Glomerular visceral epithelial cell (primary cell): ENCODE data around the gene EEF1AKMT3.
"Not testable (repeated sequence)": the region's sequence is repeated elsewhere in the genome, so short reads cannot be mapped to it uniquely, and the experiment has no call there.

Experiments
- DNase-seq: peaks from one replicate; pipeline ENCODE4 v3.0.0-alpha.2; 2016; ENCODE audit errors: extremely low spot score

EEF1AKMT3 gene

DNA sequence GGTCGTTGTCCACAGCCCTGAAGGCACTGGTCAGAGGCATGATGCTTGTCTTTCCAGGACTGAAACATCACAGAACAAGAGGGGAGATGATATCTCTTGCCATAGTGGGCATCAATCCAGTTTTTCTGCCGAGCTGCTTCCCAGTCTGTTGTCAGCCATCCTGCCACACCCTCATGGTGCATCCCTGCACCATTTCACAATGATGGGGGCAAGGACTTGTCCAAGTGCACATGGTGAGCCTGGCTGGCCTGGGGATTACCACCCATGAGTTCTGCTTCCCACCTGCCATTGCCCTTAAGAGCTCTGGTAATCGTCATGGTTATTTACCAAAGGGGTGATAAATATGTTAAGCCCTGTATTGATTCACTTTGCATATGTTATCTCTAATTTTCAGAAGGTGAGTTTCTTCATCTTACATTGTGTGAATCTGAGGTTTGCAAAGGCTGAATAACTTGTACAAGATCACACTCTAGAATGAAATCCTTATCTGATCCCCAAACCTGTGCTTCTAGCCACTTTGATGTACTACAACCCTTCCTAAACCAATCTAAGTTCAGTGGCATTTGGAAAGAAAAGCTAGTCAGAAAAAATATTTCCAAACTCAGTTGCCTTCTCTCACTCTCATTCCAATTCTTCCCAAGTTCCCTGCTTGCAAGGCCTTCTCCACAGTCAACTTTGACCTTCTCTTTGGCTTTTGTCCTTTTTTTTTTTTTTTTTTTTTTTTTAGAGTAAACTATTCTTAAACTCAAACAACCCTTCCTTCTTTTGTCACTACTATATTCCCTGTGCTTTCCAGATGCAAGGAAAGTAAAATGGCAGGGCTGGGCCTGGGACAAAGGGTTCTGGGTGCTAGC is 43.8 kb downstream of the EEF1AKMT3 start:
- DNase-seq = no peak

DNA sequence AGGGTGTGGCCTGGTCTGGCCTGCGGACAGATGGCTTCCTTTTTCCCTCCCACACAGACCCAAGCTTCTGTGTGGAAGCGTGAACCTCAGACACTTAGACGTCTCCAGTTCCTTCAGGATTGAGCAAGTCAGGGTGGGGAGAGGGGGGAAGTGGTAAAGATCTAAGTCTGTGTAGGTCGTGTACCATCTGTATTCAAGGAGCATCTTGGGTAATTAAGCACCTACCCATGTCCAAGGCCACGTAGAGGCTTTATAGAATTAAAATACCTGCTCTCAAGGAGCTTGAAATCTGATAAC is 44.4 kb downstream of the EEF1AKMT3 start:
- DNase-seq = no peak

DNA sequence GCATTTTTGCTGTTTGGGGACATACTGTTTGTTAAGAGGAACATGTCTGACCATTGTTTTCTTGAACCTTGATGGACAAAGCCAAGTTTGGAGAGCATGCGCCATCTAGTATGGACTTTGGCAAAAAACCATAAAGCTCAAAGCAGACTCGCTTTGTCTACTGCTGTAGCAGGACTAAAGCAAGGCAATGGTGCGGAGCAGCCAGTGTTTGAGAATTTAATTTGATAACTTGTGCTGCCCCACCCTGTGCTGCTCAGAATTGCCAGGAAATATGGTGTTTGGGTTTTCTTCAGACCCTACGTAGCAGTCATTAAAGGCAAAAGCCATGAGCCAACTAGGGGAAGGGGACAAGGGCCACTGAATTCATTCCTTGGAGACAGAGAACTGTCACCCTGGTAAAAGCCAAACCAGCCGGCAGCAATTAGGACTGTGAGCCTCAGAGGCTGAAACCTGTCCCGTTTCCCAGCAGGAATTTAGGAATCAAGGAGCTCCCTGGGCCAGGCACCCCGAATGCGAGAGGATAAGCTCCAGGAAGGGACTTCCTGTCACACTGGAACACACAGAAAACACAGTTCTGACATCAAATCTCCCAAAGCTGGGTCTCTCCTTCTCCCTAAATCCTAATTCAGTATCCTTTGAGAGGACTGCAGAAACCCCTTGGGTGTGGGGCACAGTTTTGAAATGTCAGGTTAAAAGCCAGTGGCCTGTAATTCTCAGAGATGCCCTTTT is 45.0 kb downstream of the EEF1AKMT3 start:
- DNase-seq = no peak

DNA sequence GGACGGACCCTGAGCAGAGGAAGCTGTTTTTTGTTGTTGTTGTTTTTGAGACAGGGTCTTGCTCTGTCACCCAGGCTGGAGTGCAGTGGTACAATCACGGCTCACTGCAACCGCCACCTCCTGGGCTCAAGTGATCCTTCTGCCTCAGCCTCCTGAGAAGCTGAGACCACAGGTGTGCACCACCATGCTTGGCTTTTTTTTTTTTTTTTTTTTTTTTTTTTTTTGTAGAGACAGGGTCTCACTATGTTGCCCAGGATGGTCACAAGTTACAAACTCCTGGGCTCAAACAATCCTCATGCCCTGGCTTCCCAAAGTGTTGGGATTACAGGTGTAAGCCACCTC is 45.5 kb downstream of the EEF1AKMT3 start:
- DNase-seq = not testable (repeated sequence)

DNA sequence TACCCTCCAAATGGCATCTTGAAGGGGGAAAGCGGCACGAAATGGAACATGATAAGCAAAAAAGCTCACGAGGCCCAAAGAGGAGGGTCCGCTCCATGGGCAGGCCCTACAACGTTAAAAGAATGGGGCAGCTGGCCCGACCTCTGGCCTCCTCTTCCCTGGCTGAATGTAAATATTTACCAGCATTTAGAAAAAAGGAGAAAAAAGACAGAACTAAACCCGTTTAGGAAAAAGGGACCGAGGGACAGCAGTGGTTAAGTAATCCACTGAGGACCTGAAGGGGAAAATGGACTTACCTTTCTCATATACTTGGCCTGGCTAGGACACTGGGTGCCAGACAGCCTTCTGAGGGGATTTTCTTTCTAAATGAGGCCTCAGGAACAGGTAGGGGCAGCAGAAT is 47.7 kb downstream of the EEF1AKMT3 start:
- not testable (repeated sequence) for DNase-seq

DNA sequence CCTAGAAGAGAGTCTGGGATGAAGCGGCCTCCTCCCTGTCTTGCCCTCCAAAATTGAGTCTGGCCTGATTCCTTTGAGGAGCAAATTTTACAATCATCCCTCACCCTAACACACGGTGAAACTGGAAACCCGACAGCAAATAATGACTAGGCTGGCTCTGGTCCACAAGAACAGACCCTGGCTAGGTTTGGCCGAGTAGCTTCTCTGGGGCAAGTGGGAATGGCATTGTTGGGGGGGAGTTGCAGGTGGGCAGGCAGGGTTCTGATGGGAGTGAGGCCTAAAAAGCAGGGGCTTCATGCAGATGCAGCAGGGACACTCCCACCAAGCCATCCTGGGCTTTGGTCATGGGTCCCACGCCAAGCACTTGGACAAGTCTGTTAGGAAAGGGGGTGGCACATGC is 48.6 kb downstream of the EEF1AKMT3 start:
- not testable (repeated sequence) for DNase-seq

DNA sequence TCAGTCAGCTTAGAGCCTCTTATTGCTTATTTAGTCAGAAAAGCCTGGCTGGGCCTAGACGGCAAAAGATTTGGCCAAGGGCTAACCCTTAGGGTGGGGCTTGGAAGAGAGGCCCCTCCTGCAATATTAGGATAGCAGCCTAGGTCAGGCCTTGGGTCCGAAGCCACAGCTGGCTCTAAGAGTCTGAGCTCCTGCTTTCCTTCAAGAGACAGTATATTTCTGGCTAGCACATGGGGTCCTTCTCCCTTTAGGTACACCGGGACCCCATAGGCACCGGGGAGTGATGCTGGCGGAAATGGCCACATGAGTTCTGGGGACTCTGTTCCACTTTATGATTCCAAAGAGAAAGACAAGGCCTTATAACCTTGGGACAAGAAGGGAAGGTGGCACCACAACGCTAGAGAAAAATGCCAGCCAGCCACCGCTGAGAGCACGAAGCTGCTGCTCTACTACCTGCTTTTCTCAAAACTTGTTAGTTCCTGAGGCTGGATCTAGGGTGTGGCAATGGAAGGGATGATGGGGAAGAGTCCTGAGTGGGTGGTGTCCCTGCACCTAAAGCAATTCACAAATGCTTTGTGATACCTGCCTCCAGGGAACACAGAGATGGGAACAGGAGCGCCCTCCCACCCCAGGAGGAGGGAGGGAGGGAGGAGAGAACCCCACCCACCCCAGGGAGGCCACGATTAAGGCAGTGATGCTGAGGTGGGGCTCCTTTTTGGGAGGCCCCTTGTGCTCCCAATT is 49.2 kb downstream of the EEF1AKMT3 start:
- no peak for DNase-seq

DNA sequence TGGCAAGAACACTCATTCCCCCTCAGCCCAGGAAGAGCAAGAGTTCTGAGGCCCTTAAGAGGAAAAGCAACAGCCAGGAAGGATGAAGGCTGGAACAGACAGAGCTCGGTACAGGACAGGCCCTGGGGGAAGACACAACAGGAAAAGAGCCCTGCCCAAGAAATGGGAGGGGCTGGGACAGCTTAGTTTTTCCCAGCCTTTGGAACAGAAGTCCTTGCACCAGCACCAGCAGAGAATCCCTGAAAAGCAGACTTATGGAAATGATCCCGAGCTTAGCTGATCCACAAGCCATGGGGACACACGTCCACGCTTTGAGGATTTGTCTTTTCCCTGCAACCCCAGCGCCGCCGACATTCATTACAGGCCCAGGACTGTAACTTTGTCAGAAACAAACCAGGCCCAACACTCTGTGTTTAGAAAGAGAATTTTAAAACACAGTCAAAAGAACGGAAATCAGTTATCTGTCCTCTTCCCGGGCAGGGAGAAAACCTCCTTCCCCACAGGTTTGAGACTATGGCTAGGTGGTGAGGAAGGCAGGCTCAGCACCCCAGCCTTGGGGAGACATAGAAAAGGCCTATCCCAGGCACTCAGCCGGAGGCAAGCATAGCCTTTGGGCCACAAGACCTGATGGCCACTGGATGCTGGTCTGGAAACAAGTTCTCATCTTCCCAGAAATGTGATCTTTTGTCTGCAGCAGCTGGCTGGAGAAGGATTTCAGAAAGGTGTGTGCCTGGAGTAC is 50.1 kb downstream of the EEF1AKMT3 start:
- DNase-seq = no peak

DNA sequence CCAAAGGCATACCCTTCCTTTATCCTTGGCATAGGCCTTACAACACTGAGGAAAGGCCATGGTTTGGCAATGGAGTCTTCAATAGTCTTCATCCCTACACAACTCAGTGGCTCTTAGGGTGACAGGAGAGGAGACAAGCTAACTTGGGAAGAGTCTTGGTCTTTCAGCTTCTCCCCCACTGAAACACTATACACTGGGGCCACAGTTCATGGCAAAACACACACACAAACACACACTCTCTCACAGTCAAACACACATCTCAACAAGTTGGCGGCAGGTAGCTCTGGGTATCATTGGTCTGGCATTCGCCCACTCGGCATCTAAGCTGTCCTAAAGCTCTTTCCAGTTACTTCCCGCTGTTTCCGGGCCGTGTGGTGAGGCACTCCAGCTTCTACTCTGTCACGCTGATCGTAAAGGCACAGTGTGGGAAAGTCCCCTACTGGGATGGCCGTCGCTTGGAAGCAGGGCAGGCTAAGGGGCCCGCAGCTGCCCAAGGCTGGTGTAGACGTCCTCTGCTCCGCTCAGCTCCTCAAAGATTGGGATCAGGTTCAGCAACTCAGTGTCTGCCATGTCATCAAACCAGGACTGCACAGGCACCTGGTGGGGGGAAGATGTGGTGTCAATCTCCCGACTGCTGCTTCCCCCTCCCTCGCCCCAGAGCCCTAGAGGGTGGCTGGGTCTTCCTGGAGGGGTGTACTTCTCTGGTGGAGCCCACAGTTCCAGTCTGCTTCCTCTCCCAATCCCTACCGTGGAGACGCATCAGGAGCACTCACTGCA is 50.9 kb downstream of the EEF1AKMT3 start:
- no peak for DNase-seq

DNA sequence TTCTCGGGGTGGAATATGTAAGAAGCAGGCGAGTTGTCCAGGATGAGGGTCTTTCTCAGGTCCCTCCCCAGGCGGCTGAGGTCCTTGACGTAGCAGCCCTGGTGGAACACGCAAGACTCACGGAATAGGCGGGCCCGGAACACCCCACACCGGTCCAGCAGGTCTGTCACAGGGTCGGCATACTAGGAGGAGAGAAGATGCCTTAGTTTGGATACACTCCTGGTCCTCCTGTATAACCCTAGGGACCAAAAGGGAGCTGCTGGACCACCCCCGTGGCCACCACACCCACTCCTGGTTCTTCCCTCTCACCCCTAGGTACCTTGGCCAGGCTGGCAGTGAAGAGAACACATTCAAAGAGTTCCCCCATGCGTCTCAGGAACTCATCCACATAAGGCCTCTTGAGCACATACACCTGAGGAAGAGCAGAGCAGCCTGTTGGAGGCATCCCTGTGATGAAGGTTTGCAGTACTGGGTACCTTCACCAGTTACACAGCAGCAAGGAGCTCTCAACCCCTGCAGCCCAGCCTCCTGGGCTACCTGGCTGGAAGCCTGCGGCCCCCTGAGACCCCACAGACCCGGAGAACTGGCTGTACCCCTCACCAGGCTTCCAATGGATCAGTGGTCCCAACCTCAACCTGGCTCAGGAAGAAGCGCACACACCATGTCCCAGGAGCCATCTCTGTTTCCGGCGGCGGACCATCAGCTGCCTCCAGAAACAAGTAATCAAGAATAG is 51.7 kb downstream of the EEF1AKMT3 start:
- no peak for DNase-seq

DNA sequence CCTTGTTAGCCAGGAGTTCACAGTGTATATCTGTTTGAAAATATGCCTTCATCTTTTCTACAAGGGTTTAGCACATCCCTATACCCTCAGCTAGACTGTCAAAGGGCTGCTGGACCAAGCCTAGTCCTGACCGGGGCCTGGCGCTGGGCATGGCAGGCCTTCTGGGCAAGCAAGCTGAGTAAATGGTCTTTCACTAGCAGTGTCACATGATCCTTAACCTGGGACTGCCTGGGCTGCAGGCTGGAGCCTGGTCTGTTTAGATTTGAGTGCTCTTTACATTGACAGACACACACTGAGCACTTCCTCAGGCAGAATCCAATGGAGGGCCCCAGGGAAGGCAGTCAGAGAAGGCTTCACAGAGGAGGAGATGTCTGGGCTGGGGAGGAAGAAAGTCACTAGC is 53.0 kb downstream of the EEF1AKMT3 start:
- DNase-seq = no peak

DNA sequence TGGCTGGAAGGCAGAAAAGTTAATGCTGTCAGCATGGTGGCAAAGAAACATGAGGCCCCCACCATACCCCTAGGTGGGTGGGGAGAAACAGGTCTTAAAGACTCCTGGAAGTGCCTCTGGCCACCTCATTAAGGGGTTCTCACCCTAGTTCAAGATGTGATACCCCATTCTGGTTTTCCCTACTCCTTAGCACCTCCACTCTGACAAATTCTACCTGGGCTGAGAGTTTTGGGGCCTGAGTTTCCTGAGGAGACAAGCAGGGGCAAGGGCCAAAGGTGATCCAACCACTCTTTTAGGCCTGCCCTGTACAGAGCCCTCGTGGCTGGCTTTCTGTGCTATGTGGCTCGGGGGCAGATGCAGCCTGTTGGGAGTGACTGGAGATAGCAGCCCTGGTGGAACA is 54.0 kb downstream of the EEF1AKMT3 start:
- no peak for DNase-seq

DNA sequence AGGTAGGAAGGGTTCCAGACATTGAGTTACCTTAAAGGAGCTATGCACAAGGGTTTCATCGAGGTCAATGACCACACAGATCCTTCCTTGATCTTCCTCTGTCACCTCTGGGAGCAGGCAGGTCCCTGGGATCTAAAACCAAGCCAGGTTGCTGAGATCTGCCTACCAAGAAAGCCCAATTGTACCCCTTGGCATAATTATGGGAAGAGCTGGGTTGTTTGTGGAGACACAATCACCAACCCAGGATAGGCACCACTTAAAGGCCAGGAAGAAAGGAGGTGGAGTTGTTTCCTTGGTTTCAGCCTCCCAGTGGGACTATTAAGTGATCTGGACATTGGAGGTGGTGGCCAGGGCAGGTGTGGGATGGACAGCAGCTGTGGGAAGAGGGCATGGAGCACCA is 54.6 kb downstream of the EEF1AKMT3 start:
- no peak for DNase-seq

DNA sequence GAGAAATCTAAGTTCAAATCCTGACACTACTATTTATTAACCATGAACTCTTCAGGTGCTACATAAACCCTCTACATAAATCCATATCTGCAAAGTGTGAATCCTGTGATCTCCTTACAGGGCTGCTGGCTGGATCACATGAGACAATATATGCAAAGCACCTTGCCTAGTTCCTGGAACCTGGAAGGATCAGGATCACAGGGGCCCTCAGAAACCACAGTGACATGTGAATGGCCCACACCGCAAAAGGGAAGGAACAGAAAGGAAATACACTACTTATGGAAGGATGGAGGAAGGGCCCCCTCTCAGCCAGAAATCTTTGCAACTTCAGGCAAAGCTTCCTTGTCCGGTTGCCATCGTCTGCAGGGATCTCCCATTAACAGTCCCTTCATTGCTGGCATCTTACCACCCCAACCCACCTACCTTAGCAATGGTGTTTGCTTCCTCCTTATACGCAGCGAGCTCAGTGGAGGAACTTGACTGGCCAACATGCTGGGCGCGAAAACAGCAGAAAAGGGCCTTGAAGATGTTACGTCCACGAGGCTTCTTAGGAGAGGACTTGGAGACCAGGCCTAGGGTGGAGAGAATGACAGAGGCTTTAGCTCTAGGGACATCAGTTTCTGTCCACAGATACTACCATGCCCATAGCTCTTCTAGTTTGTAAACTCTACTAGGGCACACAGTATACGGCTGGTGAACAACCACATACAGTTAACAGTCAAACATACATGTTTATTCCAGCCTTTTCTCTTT is 56.8 kb downstream of the EEF1AKMT3 start:
- no peak for DNase-seq

DNA sequence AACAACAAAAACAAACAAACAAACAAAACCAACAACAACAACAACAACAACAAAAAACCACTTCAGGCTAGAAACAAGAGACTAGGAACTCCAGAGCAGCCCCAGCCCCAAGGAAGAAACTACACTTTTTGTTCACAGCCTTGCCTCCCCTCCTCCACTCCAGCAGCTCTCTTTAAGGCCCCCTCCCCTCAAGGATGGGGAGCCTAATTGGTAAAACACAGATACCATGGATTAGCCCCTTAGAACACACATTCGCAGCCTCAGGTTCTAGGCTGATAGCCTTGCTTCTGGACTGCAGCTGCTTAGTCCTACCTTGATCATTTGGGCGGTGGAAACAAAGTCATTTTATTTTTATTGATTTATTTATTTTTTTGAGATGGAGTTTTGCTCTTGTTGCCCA is 58.0 kb downstream of the EEF1AKMT3 start:
- DNase-seq = no peak
